Measurements from ENCODE around the gene DCAF8L2.
"Not testable (repeated sequence)": the region's sequence is repeated elsewhere in the genome, so short reads cannot be mapped to it uniquely, and the experiment has no call there.

The DCAF8L2 gene

GRCh38 chrX:27680726-27681125 is 90.6 kb downstream of the DCAF8L2 start:
- DNase-seq = no peak

DNA sequence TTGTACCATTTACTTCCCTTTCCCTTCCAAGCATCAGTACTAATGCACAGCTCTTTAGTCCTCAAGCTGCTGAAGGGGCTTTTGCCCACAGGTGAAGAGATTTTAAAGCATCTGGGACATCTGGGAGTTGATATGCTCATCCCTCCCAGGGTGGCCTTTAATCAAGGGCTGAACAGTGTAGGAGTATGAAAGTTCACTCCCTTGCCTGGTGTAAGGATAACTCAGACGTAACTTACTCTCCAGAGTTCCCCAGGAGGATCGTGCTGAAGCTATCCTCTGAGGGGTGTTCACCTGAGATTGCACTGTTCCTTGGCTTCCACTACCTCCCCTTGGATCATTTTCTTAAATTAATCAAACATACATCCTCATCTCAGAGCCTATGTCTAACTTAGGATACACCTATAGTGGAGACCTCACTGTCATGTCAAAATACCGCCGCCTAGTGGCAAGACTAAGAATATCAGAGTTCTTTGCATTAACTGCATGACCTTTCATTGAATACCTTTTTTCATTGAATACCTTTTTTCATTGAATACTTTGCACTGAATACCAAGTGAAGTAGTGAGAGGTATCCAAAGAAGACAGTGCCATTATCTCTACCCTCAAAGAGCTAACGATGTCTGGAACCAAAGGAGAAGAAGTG is 93.5 kb downstream of the DCAF8L2 start:
- not testable (repeated sequence) for DNase-seq

DNA sequence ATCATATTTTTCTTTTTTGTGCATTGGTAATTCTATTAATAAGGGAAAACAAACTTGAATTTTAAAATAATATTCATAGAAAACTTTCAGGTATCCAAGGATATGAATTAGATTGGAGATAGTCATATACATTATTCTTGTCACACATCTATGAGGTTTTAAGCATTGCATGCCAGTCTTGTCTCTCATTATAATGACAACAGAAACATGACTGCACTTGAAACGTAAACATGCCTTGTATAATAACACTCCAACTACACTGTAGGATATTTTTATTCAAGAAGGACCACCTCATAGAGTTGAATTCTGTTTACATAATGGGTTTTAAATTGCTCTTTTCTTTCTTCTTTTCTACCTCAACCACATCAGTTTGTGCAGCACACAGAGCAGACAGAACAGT is 104.5 kb downstream of the DCAF8L2 start:
- DNase-seq = no peak

- no peak for DNase-seq
Observed at GRCh38 chrX:27706526-27706925, 116.4 kb downstream of the DCAF8L2 start.

DNA sequence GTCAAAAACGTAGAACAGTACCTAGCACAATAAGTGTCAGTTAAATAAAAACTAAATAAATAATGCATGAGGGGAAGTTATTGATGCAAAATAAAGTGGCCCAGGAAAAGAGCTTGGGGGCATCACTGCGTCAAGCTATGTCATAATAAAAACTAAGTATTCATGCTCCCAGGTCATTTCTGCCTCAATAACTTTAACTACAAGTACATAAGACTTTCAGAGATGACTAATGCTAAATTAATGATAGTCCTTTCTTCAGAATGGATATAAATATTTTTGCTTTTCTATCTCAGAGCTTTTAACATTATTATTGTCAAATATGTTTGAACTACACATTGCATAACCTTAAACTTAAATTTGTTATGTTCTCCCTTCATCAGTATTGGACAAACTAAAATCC is 125.5 kb downstream of the DCAF8L2 start:
- DNase-seq = no peak

- no peak for DNase-seq
Observed at GRCh38 chrX:27728291-27728690, 138.1 kb downstream of the DCAF8L2 start.

DNA sequence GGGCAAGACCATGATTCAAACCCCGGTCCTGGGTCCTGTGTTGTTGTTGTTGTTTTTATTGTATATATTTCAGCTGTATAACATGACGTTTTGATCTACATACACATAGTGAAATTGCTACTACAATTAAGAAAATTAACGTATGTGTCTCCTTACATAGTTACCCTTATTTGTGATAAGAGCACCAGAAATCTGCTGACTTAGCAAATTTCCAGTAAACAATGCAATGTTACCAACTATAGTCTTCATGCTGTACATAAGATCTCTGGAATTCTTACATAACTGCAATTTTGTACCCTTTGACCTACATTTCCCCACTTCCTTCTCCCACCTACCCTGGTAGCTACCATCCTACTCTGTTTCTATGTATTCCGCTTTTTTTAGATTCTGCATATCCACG is 141.8 kb downstream of the DCAF8L2 start:
- no peak for DNase-seq

DNA sequence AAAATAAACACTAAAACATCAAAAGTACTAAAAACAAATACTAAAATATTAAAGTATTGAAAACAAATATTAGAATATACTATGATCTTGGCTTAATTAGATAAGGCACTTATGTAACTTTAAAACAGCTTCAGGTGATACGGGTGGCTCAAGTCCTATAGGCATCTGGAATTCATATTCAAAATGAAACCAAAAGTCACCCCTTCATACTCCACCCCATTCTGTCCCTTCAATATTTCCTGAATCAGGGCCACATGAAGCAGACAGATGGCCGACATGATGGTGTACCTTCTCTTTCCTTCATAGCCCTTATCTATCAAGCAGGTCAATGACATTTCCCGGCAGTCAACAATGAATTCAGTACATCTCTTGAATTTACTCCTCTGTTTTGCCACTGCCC is 145.8 kb downstream of the DCAF8L2 start:
- DNase-seq = no peak

GRCh38 chrX:27740933-27741332 is 150.8 kb downstream of the DCAF8L2 start:
- no peak for DNase-seq

- DNase-seq = not testable (repeated sequence)
Observed at GRCh38 chrX:27743521-27743920, 153.4 kb downstream of the DCAF8L2 start.

DNA sequence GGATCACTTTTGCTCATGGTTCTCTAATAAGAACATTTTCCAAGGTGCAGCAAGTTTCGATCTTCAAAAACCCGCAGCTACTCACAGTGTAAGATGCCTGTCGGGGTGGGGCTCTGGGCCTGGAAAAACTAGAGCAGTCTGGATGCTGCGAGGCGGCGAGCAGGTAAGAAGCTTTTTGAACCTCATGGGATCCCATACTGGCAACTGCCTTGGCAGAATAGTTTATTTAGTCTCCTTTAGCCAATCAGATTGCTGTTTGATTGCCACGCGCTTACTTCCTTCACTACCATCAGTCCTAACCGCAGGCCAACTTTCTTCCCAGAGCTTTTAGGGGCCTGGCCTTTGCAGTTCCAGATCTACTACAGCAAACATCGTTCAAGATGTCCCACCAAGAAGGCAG is 156.4 kb downstream of the DCAF8L2 start:
- DNase-seq = no peak

GRCh38 chrX:27750298-27750697 is 160.2 kb downstream of the DCAF8L2 start:
- not testable (repeated sequence) for DNase-seq

DNA sequence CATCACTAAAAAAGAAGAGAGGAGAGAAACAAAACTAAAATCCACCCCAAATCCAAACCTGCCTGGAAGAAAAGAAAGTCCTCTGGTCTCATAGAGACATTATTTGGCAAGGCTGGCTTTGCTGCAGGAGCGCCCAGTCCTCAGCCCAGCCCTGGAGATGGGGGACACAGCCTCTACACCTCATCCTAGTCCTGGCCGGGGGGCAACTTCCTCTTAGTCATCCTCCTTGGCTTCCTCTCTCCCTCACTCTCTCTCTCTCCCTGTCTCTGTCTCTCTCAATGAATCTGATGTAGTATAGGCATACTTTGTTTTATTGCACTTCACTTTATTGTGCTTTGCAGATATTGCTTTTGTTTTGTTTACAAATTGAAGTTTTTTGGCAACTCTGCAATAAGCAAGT is 161.8 kb downstream of the DCAF8L2 start:
- DNase-seq = no peak

DNA sequence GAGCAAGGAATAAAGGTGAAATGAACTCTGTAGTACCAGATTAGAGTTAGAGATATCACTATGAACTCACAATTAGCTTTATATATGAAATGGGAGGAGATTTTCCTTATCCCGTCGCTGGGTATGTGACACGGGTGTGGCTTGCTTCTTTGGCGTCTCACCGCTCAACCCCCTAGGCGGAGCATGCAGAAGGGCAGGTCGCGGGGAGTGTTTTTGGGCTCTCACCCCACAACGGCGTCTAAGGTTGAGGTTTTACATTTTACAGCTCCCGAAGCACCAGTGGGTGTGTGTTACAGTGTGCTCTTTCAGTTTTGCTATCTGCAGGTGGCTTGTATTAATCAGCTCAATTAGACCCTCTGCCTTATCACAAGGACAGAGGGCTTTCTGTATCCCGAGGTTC is 175.6 kb downstream of the DCAF8L2 start:
- no peak for DNase-seq

GRCh38 chrX:27767387-27767786 is 177.2 kb downstream of the DCAF8L2 start:
- no peak for DNase-seq

- DNase-seq = no peak
Observed at GRCh38 chrX:27775984-27776383, 185.8 kb downstream of the DCAF8L2 start.

DNA sequence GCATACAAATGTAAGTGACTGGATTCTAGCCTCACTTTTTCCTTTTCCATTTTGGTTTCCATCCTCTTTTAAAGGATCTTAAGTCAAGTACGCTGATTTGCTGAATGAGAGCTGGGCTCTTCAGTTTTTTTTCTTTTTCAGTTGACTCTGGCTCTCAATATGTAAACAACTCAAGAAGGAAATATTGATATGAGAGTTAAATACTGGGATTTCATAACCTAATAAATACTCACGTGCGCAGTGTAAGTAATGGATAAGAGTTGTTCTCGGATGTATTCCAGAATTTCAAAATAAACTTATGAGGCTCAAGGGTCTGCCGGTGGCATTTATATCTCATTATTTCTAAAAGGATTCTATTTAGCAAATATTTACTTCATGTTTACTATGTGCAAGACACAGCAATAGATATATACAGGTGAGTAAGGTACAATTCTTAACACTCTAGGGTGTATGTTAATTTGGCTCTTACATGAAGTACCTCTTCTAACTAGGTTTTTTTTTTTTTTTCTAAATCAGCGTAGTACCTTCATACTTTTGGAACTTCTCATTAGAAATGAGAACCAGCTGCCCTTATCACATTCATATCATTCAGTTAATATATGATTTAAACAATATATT is 206.6 kb downstream of the DCAF8L2 start:
- DNase-seq = no peak

DNA sequence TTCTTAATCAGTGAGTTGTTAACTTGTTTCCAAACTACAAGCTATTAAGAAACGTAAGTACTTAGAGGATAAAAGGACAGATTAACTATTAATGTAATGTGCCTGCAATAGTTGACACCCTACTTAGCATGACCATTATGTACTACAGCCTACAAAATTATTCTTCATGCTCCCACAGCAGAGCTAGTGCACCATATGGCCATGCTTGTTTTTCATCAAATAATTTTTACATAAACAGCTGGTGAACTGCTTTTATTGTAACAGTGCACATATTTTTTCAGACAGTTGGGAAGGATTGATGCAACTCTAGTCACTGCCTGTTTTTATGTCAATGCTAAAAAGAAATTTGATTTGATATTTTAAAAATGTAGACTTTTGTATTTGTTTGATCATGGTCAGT is 207.4 kb downstream of the DCAF8L2 start:
- DNase-seq = no peak

Measured in central memory CD4-positive, alpha-beta T cell (primary cell).